GM18868 (cell line): ENCODE results near the gene LIAS.
A peak's percentile ranks its signal among the peaks of the same experiment; 100 is the strongest.
"Not testable (repeated sequence)": the region's sequence is repeated elsewhere in the genome, so short reads cannot be mapped to it uniquely, and the experiment has no call there.

Experiments
- ATAC-seq: cut with Tn5 transposase; IDR thresholded peaks from one replicate; pipeline ENCODE4 v1.9.1; 2021; ENCODE audit warnings: mild to moderate bottlenecking, moderate library complexity; ENCODE audit not compliant: unreplicated experiment

LIAS gene

DNA sequence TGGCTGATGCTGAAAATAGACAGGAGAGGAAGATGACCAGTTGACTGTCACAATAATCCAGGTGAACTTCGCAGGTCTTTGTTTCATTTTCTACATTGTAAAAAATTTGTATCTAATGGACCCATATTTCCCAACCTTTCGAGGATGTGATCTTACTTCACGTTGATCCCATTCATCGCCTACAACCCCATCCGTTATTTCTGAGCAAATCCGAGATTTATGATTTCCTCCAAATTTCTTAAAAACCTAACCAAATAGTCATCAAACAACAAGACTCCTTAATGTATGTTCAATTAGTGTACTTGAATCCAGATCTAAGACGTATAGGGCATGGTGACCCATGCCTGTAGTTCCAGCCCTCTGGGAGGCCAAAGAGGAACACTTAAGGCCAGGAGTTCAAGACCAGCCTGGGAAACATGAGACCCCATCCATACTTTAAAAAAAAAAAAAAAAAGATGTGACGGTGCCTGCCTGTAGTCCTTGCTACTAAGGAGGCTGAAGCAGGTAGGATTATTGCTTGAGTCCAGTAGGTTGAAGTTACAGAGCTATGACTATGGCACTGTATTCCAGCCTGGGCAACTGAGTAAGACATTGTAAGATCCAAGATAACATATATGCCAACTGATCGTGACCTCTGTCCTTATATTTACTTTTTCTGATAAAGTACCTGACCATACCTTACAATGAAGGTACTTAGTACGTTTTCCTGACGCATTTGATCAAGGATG is 5.8 kb upstream of the LIAS start:
- ATAC-seq = no peak

DNA sequence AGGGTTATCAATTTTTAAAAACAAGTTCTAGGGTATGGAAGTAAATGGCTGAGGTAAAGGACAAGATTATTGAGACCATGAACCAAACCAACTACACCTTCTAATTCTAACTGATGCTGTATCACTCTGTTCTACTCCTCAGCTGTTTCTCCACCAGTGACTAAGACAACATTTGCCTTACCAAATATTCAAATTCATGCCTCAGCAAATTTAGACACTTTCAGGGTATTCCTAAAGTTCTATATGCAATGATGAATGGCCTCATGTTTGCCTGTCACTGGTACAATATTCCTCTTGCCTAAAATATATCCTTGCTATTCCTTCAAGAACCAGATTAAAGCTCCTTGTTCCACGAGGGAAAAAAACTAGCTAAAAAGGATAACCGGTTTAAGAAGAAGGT is 5.1 kb upstream of the LIAS start:
- ATAC-seq = no peak

DNA sequence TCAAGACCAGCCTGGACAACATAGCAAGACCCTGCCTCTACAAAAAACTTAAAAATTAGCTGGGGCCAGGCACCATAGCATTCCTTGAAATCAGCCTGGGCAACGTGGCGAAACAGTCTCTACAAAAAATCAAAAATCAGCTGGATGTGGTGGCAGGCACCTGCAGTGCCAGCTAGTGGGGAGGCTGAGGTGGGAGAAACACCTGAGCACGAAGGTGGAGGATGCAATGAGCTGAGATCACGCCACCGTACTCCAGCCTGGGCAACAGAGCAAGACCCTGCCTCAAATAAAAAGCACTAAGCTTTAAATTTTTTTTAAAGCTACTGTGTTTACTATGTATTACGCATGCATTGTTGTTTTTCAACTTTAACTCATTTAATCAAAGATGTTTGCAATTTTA is 3.4 kb upstream of the LIAS start:
- ATAC-seq = no peak

DNA sequence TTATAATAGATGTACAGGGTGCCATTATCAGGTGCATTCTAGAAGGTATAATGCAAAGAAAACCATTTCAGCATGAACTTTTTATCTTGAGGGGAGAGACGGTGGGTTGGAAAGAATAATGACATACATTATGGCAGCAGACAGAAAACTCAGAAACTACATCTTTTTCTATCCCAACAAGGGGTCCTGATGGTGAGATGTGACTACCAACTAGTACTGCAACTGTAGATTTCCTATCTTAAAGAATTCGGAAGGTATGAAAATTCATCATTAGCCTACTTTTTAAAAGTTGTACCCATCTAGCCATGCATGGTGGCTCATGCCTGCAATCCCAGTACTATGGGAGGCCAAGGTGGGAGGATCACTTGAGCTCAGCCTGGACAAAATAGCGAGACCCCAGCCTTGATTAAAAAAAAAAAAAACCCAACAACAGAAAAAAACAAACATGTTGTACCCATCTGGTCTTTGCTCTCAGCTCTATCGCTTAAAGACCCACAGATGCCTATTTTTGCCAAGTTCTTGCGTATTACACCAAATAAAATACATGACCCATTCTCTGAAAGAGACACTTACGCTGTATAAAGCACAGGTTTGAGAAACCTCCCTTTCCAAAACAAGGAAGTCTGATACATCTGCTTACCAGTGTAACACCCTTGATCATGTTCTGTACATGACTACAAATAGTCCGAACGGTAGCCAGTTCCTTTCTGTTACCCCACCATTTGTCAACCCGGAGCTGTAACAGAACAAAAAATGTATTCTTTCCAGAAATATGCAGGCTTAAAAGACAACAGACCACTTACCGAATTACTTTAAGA is 1.7 kb upstream of the LIAS start:
- no peak for ATAC-seq

DNA sequence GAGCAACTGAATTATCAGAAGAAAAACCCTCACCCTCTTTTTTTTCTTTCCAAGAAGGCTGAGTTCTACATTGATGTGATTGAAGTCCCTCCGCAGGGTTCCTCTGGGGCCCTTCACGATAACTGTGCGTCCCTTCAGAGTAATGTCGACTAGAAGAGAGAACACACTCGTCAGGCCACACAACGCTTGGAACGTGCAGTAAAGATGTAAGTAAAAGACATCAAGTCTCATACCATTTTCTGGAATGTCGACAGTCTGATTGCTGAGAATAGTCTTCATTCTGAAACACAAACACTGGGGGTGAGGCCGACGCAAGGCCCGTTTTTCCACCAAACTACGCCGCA is 723 bp upstream of the LIAS start:
- ATAC-seq = not testable (repeated sequence)

DNA sequence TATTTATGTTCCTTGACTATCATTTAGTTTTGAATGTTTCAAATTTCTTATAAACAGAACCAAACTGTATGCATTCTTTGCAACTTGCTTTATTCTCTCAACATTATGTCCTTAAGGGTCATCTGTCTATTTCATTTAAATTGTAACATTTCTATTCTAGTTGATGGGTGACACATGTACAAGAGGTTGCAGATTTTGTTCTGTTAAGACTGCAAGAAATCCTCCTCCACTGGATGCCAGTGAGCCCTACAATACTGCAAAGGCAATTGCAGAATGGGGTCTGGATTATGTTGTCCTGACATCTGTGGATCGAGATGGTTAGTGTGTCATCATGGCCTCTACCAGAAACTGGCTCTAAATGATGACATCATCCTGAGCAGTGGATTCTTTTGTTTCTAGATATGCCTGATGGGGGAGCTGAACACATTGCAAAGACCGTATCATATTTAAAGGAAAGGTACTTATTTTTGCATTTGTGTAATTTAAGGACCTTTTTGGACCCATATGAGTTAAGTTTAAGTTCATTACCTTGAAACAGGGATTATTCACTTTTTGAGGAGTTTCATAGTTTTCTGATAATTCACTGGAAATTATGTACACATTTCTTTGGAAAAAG is 6.1 kb downstream of the LIAS start:
- ATAC-seq = no peak

DNA sequence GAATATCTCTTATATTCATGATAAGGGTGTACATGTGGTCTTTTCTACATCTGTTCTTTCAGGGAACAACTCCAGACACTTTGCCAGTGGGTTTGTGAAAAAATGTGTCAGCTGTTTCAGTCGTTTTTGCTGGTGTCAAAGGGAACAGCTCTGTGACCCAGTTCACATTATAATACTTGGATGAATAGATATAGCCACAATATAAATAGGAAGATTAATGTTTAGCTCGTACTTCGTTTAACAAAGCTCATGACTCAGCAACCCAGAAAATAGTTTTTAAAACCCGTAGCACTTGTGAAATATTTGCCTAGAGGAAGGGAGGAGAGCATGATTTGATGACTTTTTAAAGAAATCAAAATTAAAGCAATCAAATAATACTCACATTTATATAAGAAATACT is 7.9 kb downstream of the LIAS start:
- ATAC-seq = no peak

DNA sequence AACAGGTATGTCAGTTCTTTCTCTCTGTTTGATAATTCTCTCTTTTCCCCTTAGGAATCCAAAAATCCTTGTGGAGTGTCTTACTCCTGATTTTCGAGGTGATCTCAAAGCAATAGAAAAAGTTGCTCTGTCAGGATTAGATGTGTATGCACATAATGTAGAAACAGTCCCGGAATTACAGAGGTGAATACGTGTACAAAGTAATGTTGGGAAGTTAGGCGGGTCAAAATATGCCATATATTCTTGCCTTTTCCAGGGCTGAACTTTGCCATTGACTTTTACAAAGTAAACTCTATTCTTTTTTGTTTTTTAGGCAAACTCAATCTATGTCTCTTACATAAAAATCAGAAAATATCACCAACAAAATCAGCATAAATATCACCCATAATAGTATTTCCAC is 8.6 kb downstream of the LIAS start:
- ATAC-seq = no peak

DNA sequence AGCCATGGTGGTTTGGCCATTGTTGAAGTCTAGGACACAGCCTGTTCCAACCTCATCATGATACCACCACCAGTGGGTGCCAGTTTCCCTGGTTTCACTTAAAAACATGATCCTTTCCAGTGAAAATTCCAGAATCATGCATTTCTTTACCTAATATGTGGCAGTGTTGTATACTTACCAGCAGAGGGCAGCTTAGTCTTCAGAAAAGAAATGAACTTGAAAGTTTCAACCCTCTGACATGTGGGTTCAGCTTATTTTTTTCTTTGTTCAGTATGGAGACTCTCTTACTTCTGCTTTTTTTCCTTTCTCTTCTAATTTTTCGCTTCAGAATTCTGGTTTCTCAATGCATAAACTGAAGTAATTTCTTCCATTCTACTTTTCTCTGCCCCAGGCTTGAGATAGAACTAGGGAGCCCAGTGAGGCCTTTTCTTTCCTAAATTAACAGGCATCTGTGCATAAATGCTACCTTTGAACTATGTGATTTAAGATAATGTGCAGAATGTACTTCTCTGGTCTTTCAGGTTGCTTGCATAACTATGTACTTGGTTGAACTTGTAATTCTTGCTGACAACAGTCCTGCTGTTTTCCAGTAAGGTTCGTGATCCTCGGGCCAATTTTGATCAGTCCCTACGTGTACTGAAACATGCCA is 10.7 kb downstream of the LIAS start:
- peak; percentile 81 for ATAC-seq

DNA sequence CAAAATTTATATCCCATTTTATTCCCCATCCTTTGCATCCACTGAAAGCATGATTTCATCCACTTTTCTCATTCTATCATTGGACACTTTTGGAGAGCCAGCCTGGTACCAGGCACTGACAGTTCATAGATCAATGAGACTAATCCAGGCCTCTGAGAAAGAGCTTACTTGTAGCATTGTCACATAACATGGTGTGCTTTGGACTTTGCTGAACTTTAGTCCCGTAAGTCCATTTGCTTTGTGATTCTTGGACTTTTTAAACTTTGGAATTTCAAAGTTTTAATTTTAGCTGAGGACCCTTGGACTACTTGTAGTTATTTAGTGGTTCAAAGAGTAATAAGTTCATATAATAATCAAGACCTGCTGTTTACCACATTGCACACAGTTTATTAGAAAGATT is 11.5 kb downstream of the LIAS start:
- ATAC-seq = no peak

DNA sequence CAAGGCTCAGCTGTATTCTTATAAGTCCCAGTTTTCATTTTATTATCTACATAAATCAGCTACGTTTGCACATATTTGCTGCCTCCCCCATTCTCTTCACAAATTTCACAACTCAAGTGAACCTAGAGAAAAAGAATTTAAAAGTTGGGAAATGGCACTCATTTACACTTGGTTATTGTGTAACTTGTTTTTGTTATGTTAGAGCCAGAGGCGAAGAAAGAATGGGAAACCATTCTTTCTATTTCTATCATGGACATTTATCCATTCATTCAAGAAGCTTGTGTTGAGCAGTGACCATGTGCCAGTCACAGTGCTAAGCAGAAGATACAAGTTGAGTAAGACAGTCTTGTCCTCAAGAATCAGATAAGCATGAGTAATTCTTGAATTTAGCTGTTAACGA is 13.5 kb downstream of the LIAS start:
- ATAC-seq = no peak

DNA sequence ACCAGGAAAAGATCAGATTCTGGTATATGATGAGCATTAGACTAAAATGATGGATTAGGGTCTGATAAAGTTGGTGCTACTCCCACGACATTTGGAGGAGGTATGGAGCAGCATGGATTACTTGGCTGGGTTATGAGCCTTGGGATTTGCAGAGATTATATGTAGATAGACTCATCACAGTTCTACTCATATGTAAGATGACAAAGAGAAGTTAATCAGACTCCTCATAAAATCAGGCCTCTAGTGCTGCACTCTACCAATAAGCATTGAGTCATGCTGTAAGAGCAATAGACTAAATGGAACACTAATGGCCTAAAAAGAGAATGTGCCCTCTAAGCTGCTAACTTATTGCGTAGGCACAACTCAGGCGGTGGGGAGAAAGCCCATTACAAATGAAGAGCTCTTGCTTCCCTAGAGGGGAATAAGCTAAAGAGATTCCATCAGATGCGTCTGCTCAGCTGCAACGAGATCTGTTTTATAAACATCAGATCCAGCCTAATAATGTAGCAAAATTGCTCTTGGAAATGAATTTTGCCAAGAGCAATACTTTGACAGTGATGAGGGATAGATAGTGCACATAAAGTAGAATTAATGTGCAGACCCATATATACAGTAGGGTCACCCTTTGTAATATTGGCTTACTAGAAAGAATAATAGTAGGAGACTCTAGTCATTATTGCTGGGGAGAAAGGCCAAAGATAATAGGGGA is 17.5 kb downstream of the LIAS start:
- no peak for ATAC-seq

DNA sequence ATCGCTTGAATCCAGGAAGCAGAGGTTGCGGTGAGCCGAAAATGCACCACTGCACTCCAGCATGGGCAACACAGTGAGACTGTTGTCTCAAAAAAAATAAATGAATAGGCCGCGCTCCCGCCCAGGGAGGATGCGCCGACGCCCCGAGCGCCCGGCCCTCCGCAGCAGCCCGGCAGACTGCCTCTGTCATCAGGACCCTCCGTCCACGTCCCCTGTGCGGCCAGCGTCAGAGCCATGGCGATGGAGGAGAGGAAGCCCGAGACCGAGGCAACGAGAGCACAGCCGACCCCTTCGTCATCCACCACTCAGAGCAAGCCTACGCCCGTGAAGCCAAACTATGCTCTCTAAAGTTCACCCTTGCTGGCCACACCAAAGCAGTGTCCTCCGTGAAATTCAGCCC is 21.4 kb downstream of the LIAS start:
- no peak for ATAC-seq

DNA sequence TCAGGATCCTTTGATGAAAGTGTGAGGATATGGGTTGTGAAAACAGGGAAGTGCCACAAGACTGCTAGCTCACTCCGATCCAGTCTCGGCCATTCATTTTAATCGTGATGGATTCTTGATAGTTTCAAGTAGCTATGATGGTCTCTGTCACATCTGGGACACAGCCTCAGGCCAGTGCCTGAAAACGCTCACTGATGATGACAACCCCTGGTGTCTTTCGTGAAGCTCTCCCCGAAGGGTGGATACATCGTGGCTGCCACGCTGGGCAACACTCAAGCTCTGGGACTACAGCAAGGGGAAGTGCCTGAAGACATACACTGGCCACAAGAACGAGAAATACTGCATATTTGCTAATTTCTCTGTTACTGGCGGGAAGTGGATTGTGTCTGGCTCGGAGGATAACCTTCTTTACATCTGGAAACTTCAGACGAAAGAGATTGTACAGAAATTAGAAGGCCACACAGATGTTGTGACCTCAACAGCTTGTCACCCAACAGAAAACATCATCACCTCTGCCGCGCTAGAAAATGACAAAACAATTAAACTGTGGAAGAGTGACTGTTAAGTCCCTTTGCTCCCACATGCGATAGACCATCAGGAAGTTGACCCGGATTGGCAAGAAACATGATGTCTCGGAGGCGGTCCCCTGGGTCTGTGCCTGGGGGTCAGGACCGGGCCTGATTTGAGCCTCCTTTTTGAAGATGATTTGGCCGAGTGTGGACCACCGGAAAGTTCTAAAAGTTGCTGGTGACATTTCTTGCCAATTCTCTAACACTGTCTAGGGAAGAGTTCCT is 22.2 kb downstream of the LIAS start:
- no peak for ATAC-seq

DNA sequence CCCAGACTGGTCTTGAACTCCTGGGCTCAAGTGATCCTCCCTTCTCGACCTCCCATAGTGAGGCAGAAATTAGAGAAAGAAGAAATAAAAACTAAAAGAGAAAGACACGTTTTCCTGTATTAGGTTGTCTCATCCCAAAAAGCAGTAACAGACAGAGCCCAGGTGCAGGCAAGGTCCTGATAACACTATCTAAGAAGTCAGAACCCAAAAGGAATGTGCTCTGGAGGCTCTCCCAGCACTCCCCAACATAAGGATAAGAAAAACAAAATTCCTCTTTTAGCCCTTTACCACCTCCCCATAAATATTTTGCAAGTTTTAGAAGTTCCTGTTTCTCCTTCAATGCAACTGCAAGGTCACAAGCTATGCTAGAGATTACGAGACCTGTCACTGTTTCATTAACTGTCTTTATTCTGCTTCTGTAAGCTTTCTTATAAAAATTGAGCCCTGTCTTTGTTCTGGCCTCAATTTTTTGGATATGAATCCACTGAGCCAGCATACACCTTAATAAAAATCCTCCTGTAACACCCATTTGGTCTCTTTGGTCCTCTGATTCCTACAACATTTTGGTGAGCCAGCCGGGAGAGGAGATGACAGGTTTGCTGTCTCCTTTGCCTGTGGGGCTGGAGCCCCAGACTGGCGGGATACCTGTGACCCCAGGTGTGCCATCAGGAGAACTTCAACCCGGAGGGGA is 25.9 kb downstream of the LIAS start:
- no peak for ATAC-seq

DNA sequence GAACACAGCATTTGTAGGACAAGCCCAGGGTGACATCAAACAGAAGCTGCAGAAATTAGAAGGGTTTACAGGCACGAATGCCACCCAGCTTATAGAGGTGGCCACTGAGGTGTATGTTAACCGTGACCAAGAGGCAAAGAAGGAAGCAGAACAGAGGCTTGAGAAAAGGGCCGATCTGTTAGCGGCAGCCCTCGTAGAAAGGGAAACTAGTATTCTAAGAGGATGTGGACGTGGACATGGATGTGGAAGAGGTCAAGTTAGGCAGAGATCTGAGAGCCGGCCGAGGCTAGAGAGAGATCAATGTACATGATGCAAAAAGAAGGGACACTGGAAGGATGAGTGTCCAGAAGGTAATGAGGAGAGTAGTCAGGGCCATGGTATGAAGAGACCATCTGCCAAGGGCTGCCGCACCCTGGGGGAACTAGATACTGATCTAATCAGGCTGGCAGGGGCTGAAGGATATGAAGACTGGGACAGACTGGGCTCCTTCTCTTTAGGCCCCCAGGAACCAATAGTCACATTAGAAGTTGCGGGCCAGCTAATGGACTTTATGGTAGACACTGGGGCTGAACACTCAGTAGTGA is 27.5 kb downstream of the LIAS start:
- no peak for ATAC-seq

DNA sequence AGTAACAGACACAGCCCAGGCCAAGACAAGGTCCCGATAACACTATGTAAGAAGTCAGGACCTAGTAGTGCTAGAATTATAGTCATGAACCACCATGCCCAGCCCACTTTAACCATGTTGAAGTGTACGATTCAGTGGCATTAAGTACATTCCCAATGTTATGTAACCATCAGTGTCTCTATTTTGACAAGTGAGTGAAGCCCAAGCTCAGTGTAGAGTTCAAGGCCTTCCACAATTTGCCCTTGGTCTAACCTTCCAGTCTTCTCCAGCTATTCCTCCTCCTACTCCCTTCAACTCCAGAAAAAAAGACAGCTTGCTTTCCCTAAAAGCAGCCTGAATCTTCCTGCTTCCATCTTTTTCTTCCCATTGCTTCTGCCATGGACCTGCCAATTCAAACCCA is 31.5 kb downstream of the LIAS start:
- ATAC-seq = no peak

DNA sequence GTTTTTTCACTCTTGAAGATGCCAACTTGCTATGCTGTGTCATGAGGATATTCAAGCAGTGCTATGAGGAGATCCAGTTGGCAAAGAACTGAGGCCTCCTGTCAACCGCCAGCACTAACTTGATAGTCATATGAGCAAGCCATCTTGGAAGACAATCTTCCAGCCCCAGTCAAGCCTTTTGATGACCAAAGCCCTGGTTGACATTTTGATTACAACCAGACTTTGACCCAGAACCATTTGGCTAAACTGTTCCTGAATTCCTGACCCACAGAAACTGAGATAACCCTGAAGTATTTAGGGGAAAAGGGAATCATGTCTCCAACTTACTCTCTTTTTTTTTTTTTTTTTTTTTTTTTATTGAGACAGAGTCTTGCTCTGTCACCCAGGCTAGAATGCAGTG is 35.5 kb downstream of the LIAS start:
- ATAC-seq = no peak

DNA sequence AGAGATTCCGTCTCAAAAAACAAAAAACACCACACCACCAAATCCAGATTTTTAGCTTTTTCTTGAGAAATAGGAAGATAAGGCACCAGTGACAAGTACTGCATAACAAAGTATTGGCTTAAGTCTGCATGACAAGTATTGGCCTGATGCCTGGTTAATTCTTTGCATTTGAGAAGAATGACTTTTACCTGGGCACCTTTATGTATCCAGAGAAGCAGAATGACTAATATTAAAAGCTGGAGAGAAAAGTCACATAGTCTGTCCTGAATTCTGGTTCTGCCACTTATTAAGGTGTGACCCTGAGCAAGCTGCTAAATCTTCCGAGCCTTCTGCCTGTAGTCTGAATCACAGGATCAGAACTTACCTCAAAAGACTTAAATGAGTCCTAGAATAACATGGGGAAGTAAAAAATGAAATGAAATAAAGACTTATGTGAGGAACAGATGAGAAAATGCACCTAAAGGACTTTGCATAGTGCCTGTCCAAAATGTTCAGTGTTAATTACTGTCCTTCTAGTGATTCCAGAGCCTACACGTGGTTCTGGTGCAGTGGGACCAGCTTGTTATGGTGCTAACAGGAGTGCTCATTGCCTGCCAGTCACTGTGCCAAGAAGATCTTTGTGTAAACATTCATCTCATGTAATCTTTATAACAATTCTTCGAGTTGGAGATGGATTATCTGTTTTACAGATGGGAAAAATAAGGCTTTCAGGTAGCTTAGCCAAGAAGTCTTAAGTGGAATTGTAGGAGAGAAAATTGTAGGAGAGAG is 36.8 kb downstream of the LIAS start:
- no peak for ATAC-seq
